ENCODE data around the gene METRNL. TPM values are rescaled to one million over a fixed set of nuclear protein-coding genes. Genes with fewer than 3 reads are reported as not detected.

The METRNL gene
- total and polyA plus RNA-seq, 4 donors, result 0.67 to 9.0 (median 8.6) TPM

DNA sequence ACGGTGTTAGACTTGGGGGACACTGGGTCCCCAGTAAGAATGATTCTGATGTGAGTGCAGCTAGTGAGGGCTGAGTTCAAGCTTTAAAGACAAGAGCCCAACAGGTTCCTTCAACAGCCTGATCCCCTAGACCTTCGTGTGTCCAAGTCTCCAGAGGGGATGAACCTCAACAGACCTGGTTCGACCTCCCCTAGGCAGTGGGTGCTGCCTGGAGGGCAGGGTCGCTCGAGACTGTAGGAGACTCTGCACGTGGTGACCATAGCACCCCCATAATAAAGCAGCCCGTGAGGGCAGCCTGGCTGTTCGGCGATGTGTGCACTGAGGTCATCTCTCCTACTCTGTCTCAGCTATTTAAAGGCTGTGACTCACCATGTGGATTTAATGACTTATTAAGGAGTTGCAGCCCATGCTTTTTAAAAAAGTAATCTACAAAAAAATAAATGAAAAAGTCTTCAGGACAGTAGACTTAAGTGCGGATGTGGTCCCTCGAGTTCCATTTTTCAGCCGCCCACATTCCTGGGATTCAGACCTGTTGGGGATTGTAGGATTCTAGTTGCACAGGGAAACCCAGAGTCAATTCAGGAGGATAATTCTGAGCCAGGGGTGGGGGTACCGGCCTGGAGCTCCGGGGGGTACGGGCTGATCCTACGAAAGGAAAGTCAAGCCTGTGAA is 23.4 kb upstream of the METRNL start:
- no peaks in the 10 kb centered on the region for H3K9me3 ChIP-seq (ENCODE audit: control insufficient read depth in 4 of 4, low read length in 3 of 4)
- H3K4me3 ChIP-seq (ENCODE audit: low read depth in 1 of 3, low read length in 3 of 3), result no peak overlapping the region
- peaks cover 0 to 5% (median 4%) of the 10 kb centered on the region in 4 donors for H3K4me1 ChIP-seq (ENCODE audit: control insufficient read depth in 4 of 4, insufficient read depth in 4 of 4, low read length in 3 of 4)
- WGBS, result 73% methylated on average over 16 of the region's 16 CpGs
- no peak overlapping the region for H3K27ac ChIP-seq (ENCODE audit: low read depth in 1 of 2, low read length in 2 of 2)
- no peaks in the 10 kb centered on the region for H3K27me3 ChIP-seq (ENCODE audit: control insufficient read depth in 4 of 4, insufficient read depth in 4 of 4, low read length in 3 of 4)
- DNase-seq (ENCODE audit: low spot score), result no peak
- no peak overlapping the region for H3K9ac ChIP-seq (ENCODE audit: low read depth in 1 of 2, low read length in 2 of 2)
- TF ChIP-seq FOXA1 (IDR thresholded peaks at IDR 0.05) (no peak), RXRA (IDR thresholded peaks at IDR 0.05) (no peak), FOXA2 (IDR thresholded peaks at IDR 0.05) (no peak), GABPA (IDR thresholded peaks at IDR 0.05 in 1 of 2, conservative IDR thresholded peaks at IDR 0.05 in 1 of 2) (no peak), TAF1 (conservative IDR thresholded peaks at IDR 0.05) (no peak), JUND (IDR thresholded peaks at IDR 0.05) (no peak), SP1 (IDR thresholded peaks at IDR 0.05) (no peak), EGR1 (IDR thresholded peaks at IDR 0.05; ENCODE audit: low read depth in 2 of 2) (no peak), NR2F2 (IDR thresholded peaks at IDR 0.05) (no peak), HNF4A (conservative IDR thresholded peaks at IDR 0.05) (no peak)
- TF ChIP-seq, protein P1, sequence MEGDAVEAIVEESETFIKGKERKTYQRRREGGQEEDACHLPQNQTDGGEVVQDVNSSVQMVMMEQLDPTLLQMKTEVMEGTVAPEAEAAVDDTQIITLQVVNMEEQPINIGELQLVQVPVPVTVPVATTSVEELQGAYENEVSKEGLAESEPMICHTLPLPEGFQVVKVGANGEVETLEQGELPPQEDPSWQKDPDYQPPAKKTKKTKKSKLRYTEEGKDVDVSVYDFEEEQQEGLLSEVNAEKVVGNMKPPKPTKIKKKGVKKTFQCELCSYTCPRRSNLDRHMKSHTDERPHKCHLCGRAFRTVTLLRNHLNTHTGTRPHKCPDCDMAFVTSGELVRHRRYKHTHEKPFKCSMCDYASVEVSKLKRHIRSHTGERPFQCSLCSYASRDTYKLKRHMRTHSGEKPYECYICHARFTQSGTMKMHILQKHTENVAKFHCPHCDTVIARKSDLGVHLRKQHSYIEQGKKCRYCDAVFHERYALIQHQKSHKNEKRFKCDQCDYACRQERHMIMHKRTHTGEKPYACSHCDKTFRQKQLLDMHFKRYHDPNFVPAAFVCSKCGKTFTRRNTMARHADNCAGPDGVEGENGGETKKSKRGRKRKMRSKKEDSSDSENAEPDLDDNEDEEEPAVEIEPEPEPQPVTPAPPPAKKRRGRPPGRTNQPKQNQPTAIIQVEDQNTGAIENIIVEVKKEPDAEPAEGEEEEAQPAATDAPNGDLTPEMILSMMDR (IDR thresholded peaks at IDR 0.05; ENCODE audit: low read depth, low read length, missing input control), result no peak
- TF ChIP-seq, protein P2, sequence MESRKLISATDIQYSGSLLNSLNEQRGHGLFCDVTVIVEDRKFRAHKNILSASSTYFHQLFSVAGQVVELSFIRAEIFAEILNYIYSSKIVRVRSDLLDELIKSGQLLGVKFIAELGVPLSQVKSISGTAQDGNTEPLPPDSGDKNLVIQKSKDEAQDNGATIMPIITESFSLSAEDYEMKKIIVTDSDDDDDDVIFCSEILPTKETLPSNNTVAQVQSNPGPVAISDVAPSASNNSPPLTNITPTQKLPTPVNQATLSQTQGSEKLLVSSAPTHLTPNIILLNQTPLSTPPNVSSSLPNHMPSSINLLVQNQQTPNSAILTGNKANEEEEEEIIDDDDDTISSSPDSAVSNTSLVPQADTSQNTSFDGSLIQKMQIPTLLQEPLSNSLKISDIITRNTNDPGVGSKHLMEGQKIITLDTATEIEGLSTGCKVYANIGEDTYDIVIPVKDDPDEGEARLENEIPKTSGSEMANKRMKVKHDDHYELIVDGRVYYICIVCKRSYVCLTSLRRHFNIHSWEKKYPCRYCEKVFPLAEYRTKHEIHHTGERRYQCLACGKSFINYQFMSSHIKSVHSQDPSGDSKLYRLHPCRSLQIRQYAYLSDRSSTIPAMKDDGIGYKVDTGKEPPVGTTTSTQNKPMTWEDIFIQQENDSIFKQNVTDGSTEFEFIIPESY (IDR thresholded peaks at IDR 0.05), result no peak
- TF ChIP-seq, protein P3, sequence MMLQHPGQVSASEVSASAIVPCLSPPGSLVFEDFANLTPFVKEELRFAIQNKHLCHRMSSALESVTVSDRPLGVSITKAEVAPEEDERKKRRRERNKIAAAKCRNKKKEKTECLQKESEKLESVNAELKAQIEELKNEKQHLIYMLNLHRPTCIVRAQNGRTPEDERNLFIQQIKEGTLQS (IDR thresholded peaks at IDR 0.05), result no peak
- TF ChIP-seq, protein P4, sequence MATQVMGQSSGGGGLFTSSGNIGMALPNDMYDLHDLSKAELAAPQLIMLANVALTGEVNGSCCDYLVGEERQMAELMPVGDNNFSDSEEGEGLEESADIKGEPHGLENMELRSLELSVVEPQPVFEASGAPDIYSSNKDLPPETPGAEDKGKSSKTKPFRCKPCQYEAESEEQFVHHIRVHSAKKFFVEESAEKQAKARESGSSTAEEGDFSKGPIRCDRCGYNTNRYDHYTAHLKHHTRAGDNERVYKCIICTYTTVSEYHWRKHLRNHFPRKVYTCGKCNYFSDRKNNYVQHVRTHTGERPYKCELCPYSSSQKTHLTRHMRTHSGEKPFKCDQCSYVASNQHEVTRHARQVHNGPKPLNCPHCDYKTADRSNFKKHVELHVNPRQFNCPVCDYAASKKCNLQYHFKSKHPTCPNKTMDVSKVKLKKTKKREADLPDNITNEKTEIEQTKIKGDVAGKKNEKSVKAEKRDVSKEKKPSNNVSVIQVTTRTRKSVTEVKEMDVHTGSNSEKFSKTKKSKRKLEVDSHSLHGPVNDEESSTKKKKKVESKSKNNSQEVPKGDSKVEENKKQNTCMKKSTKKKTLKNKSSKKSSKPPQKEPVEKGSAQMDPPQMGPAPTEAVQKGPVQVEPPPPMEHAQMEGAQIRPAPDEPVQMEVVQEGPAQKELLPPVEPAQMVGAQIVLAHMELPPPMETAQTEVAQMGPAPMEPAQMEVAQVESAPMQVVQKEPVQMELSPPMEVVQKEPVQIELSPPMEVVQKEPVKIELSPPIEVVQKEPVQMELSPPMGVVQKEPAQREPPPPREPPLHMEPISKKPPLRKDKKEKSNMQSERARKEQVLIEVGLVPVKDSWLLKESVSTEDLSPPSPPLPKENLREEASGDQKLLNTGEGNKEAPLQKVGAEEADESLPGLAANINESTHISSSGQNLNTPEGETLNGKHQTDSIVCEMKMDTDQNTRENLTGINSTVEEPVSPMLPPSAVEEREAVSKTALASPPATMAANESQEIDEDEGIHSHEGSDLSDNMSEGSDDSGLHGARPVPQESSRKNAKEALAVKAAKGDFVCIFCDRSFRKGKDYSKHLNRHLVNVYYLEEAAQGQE (IDR thresholded peaks at IDR 0.05), result no peak
- H3K36me3 ChIP-seq (ENCODE audit: control insufficient read depth in 4 of 4, insufficient read depth in 3 of 4, low read depth in 1 of 4, low read length in 3 of 4), result no peaks in the 10 kb centered on the region
